Esophagus (tissue), 2 donors: ENCODE data around the gene ARX. TPM values are rescaled to one million over a fixed set of nuclear protein-coding genes. Genes with fewer than 3 reads are reported as not detected.

Experiments
- H3K27ac ChIP-seq, 2 donors: one replicate each; pipeline ENCODE4 v1.5.1; 2013; ENCODE audit warnings: low read depth in 2 of 2, mild to moderate bottlenecking in 2 of 2, inconsistent platforms in 1 of 2, low read length in 1 of 2, moderate library complexity in 1 of 2
- H3K27me3 ChIP-seq, 2 donors: one replicate each; pipeline ENCODE4 v1.6.1; 2013; ENCODE audit warnings: low read length in 2 of 2, control low read depth in 1 of 2, mild to moderate bottlenecking in 1 of 2; ENCODE audit not compliant: insufficient read depth in 2 of 2, control insufficient read depth in 1 of 2
- H3K36me3 ChIP-seq, 2 donors: one replicate each; pipeline ENCODE4 v1.6.1; 2013; ENCODE audit warnings: low read length in 1 of 2; ENCODE audit not compliant: control insufficient read depth in 2 of 2, insufficient read depth in 2 of 2
- H3K4me1 ChIP-seq, 2 donors: one replicate each; pipeline ENCODE4 v1.6.1; 2013; ENCODE audit warnings: low read length in 1 of 2; ENCODE audit not compliant: control insufficient read depth in 2 of 2, insufficient read depth in 2 of 2
- H3K4me3 ChIP-seq, 2 donors: one replicate each; pipeline ENCODE4 v1.5.1; 2013; ENCODE audit warnings: low read length in 2 of 2, mild to moderate bottlenecking in 2 of 2, low read depth in 1 of 2, moderate library complexity in 1 of 2
- H3K9me3 ChIP-seq, 2 donors: one replicate each; pipeline ENCODE4 v1.6.1; 2013; ENCODE audit warnings: mild to moderate bottlenecking in 2 of 2, low read depth in 1 of 2, low read length in 1 of 2, moderate library complexity in 1 of 2; ENCODE audit not compliant: control insufficient read depth in 2 of 2, insufficient read depth in 1 of 2
- WGBS, 2 donors: extraction: QIAGEN DNeasy Blood & Tissue Kit; methylation state at CpG; one replicate each; pipeline ENCODE4 v1.1.7; 2013; 5-methylcytosine and 5-hydroxymethylcytosine counted together
- polyA plus RNA-seq, 2 donors: library from polyadenylated mRNA; stranded (reverse); fragments of 200-250 nt; gene quantifications; one replicate each; pipeline ENCODE4 v1.2.3, GENCODE V29; 2013
- donor health status: healthy with polysubstance abuse.
- donor health status: Bipolar disorder and iron deficiency.

Gene ARX
- polyA plus RNA-seq, 2 donors, result not detected

DNA sequence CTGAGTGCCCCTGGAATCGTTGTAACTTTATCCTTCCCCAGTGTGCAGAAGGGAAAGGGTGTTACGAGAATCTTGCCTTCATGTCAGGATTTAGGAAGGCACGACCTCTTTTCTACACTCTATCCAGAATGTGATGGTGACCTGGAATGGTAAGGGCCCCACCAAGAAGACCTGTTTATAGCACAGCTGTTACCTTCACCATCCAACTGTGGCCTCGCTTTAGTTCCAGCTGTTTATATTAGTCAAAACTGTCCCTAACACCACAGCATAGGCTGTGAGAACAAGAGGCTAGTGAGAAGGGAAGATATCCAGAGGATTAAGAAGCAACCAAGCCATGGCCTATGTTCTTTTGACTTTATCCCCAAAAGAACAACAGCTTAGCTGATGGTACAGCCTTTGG is 28.0 kb downstream of the ARX start:
- peaks cover 0 to 2% of the 10 kb centered on the region in 2 donors for H3K27me3 ChIP-seq
- H3K9me3 ChIP-seq, result no peaks in the 10 kb centered on the region
- no peak overlapping the region for H3K4me3 ChIP-seq
- H3K4me1 ChIP-seq, result no peaks in the 10 kb centered on the region
- 70 to 94% methylated on average over 4 of the region's 4 CpGs for WGBS, 2 donors
- H3K36me3 ChIP-seq, result no peaks in the 10 kb centered on the region
- H3K27ac ChIP-seq, result no peak overlapping the region

DNA sequence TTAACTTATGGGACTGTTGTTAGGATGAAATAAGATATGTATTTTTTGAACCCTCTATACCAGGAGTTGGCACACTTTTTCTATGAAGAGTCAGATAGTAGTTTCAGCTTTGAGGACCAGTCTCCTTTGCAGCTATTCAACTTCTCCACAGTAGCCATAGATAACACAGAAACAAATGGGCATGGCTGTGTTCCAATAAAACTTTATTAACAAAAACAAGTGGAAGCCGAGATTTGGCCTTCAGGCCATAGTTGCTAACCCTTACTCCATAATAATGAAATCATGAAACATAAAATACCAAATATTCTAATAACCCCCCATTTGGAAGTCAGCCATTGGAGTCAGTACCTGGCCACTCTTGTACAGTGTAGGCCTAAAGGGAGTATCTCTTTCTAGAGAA is 30.6 kb downstream of the ARX start:
- Histone ChIP-seq H3K9me3 (no peaks in the 10 kb centered on the region), H3K4me3 (no peak overlapping the region), H3K4me1 (no peaks in the 10 kb centered on the region), H3K36me3 (no peaks in the 10 kb centered on the region), H3K27me3 (peaks cover 0 to 2% of the 10 kb centered on the region in 2 donors), H3K27ac (no peak overlapping the region)
- WGBS, 2 donors, result 71 to 88% methylated on average over 1 of the region's 1 CpG

GRCh38 chrX:24983931-24984330 is 31.8 kb downstream of the ARX start:
- Histone ChIP-seq H3K4me3 (no peak overlapping the region), H3K36me3 (no peaks in the 10 kb centered on the region), H3K27me3 (peaks cover 0 to 2% of the 10 kb centered on the region in 2 donors), H3K27ac (no peak overlapping the region), H3K9me3 (no peaks in the 10 kb centered on the region), H3K4me1 (no peaks in the 10 kb centered on the region)
- 69 to 96% methylated on average over 3 of the region's 3 CpGs for WGBS, 2 donors

DNA sequence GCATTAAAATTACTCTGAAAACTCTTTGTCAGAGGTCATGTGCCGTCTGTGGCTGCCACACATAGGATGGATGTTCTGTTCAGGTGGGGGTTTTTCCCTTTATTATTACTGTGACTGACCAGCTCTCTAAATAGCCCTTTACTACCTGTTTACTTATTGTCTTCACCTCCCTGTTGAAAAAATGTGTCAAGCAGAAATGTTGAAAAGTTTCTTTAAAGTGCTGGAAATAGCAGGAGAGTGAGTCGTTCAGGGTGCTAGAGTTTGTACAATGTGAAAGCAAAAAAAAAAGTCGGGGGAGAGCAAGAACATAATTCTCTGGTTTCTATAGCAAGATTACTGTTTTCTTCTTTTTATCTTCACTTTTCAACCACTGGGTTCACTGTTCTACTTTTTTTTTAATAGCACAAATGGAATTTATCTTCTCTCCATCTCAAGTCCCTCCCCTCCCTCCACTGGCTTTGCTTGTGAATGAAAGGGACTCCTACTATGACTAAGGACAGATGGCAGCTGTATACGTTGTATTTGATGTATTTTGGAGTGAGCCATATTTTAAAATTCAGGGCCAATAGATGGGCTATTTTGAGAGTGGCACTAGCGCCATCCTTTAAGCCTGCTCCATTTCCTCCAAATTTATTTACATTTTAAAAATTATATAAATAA is 33.3 kb downstream of the ARX start:
- no peak overlapping the region for H3K27ac ChIP-seq
- H3K9me3 ChIP-seq, result no peaks in the 10 kb centered on the region
- no peak overlapping the region for H3K4me3 ChIP-seq
- no peaks in the 10 kb centered on the region for H3K36me3 ChIP-seq
- no peaks in the 10 kb centered on the region for H3K4me1 ChIP-seq
- H3K27me3 ChIP-seq, result no peaks in the 10 kb centered on the region
- WGBS, 2 donors, result 69 to 78% methylated on average over 5 of the region's 5 CpGs

DNA sequence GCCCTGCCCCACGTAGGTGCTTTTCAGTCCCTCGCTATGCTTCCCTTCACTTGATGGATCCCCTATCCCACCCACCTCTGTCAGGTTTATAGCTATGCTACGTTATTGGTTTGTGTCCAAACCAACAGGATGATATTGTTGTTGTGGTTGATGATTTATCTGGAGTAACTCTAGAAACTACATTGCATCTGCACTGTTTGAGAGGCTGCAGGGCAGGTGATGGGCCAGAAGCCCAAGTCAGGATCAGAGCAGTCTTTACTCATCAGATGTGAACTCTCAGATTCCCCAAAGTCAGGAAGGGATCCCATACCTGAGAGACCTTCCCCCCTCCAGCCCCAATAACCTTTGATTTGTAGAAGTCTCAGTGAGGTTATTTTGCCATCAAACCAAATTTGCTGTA is 34.7 kb downstream of the ARX start:
- Histone ChIP-seq H3K4me3 (no peak overlapping the region), H3K36me3 (no peaks in the 10 kb centered on the region), H3K4me1 (no peaks in the 10 kb centered on the region), H3K27me3 (no peaks in the 10 kb centered on the region), H3K9me3 (no peaks in the 10 kb centered on the region), H3K27ac (no peak overlapping the region)
- 78 to 93% methylated on average over 3 of the region's 3 CpGs for WGBS, 2 donors

DNA sequence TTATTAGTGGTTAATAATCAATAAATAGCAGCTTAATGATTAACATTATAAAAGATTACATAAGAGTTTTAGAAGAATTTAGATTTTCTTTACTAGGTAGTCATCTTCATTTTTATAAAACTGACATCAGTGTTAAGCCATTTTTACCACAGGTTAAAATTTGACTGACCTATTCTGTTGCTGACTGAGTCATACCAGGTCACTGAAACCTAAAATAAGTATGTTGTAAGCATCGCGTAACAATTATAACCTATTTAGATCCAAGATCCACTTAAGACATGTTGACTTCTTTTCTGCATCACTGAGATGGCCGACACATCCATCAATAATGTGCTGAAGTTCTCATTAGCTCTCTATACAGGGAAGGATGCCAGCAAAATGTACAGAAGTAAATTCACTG is 36.7 kb downstream of the ARX start:
- Histone ChIP-seq H3K4me3 (no peak overlapping the region), H3K27ac (no peak overlapping the region), H3K9me3 (no peaks in the 10 kb centered on the region), H3K4me1 (no peaks in the 10 kb centered on the region), H3K36me3 (no peaks in the 10 kb centered on the region), H3K27me3 (no peaks in the 10 kb centered on the region)
- 93 to 99% methylated on average over 3 of the region's 3 CpGs for WGBS, 2 donors

DNA sequence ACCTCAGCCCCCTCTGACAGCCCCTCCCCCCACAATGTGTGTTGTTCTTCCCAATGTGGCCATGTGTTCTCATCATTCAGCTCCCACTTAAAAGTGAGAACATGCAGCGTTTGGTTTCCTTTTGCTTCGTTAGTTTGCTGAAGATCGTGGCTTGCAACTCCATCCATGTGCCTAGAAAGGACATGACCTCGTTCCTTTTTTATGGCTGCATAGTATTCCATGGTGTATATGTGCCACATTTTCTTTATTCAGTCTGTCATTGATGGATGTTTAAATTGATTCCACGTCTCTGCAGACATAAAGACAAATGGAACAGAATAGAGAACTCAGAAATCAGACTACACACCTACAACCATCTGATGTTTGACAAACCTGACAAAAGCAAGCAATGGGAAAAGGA is 46.0 kb downstream of the ARX start:
- Histone ChIP-seq H3K9me3 (peaks cover 0 to 3% of the 10 kb centered on the region in 2 donors), H3K4me1 (no peaks in the 10 kb centered on the region), H3K27me3 (no peaks in the 10 kb centered on the region), H3K4me3 (no peak overlapping the region), H3K27ac (no peak overlapping the region), H3K36me3 (no peaks in the 10 kb centered on the region)
- 81 to 94% methylated on average over 5 of the region's 5 CpGs for WGBS, 2 donors

GRCh38 chrX:24965372-24965771 is 50.4 kb downstream of the ARX start:
- 74 to 81% methylated on average over 1 of the region's 1 CpG for WGBS, 2 donors
- no peaks in the 10 kb centered on the region for H3K36me3 ChIP-seq
- H3K27me3 ChIP-seq, result no peaks in the 10 kb centered on the region
- no peak overlapping the region for H3K4me3 ChIP-seq
- no peak overlapping the region for H3K27ac ChIP-seq
- no peaks in the 10 kb centered on the region for H3K4me1 ChIP-seq
- H3K9me3 ChIP-seq, result peaks cover 0 to 3% of the 10 kb centered on the region in 2 donors

DNA sequence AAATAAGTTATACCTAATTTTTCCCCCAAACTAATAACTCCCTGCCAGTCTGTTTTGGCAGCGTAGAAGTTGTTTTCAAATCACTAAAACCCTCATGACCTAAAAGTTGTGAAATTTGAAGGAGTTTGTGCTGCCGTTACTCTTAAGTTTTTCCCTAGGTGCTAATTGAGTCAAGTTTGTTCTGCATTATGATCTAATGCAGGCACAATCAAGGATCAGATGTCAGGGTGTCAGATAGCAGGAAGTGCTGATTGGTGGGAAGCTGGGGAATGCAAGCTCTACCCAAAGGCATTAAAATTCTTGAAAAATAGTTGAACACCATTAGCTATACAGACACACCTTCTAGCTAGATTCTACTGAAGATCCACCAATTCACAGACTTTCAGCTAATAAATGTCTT is 51.9 kb downstream of the ARX start:
- Histone ChIP-seq H3K4me3 (no peak overlapping the region), H3K4me1 (no peaks in the 10 kb centered on the region), H3K27me3 (no peaks in the 10 kb centered on the region), H3K36me3 (no peaks in the 10 kb centered on the region), H3K27ac (no peak overlapping the region), H3K9me3 (no peaks in the 10 kb centered on the region)
- 84 to 93% methylated on average over 2 of the region's 2 CpGs for WGBS, 2 donors

GRCh38 chrX:24961809-24962208 is 54.0 kb downstream of the ARX start:
- WGBS, 2 donors, result 74 to 85% methylated on average over 1 of the region's 1 CpG

More at GRCh38 chrX:24961809-24962208, 54.0 kb downstream of the ARX start:
- Histone ChIP-seq H3K4me1 (no peaks in the 10 kb centered on the region), H3K27ac (no peak overlapping the region), H3K9me3 (no peaks in the 10 kb centered on the region), H3K27me3 (no peaks in the 10 kb centered on the region), H3K36me3 (no peaks in the 10 kb centered on the region), H3K4me3 (no peak overlapping the region)
